ENCODE measurements around the gene HOXC6. TPM values are rescaled to one million over a fixed set of nuclear protein-coding genes. Genes with fewer than 3 reads are reported as not detected.

HOXC6 gene
- total RNA-seq, 2 experiments from 2014 or later, result not detected

DNA sequence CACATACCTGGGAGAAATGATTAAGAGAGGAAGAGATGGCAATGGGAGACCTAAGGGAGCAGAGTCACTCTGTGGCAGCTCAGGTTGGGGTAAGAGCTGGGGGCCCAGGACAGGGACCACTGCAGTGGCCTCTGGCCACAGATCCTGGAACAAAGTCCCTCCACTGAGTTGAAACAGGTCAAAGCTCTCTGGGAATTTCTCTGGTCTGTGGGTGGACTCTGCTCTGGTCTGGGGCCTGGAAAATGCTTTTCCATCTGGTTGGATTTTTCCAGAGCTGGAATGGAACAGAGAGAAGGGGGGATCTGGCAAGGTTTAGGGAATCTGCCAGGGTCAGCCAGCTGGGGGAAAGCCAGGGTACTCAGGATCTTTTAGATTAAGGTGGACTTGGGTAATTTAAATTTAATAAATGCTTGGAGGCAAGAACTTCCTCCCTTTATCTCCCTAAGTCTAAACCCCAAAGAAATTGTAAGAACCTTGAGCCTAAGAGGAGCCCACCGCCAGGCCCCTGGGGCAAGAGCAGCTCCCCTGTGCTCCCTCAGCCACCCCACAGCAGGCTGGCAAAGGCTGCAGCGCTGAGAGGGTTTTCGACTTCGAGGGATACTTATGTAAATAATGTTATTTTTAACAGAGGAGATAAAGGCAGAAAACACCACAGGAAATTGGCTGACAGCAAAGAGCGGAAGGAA lies 39.6 kb upstream of the HOXC6 start:
- ChIA-PET POLR2A (no interaction called here), CTCF (interaction anchor here (0.6 to 1.9 kb wide), 7 partner anchors 17 to 370 kb away, joined by 3 to 9 read pairs (median 3); no protein-coding TSS in a partner anchor)

DNA sequence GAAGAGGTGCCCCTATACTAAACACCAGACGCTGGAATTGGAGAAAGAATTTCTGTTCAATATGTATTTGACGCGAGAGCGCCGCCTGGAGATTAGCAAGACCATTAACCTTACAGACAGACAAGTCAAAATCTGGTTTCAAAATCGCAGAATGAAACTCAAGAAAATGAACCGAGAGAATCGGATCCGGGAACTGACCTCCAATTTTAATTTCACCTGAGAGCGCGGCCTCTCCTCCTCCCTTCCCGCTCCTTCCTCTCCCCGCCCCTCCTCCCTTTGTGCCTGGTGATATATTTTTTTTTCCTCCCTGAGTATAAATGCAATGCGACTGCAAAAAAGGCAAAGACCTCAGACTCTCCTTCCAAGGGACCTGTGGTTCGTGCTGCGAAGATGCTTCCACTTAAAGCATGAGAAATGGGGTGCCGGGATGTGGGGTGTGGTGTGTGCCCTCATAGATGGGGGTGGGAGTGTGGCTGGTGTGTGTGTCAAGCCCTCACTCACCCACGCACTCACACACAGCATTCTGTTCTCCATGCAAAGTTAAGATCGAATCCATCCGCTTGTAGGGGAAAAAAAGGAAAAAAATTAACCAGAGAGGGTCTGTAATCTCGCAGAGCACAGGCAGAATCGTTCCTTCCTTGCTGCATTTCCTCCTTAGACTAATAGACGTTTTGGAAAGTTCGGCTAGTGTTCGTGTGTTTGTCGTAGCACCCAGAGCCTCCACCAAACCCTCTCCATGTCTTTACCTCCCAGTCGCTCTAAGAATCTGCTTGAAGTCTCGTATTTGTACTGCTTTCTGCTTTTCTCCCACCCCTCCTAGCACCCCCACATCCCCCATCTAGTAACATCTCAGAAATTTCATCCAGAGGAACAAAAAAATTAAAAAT lies 38.8 kb upstream of the HOXC6 start:
- POLR2A ChIA-PET, result no interaction called here

DNA sequence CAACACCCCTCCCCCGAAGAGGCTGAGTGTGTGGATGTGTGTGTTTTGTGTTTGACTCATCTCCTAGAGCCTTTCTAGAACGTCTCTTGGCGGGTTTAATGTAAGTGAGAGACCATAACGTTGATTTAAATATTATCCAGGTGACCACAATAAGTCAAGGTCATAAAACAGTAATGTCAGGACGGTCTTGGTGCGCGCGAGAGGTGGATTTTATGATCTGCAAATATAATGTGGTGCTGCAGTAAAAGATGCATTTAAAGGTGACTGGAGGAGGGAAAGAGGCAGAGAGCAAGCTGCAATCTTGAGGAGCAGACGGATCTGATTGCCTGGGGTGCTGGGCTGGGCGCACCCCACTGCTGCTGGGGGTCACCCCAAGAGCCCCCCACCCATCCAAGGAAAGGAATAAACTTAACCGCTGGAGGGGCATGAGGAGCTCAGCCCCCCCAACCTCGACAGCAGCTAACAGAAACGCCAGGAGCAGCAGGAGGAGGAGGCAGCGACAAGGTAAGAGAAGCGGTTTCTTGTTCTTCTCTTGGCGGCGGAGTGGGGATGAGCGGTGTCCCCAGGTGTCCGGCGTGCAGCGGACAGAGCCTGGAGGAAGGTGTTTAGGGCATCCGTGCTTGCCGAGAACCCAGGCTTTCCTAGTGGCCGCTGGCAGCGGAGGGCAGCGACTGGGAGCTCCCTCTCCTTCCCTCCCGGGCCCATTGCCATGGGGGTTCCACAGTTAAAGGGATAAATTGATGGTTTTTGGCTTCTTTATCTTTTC lies 37.7 kb upstream of the HOXC6 start:
- POLR2A ChIA-PET, result no interaction called here
- CTCF ChIA-PET, result interaction anchor here (0.6 to 2.3 kb wide), 3 partner anchors 15 to 244 kb away, joined by 3 to 7 read pairs (median 3); no protein-coding TSS in a partner anchor

More for the DNA sequence above, 38.8 kb upstream of the HOXC6 start:
- CTCF ChIA-PET, result interaction anchor here (0.7 to 2.3 kb wide), 4 partner anchors 16 to 243 kb away, joined by 3 to 9 read pairs (median 5); no protein-coding TSS in a partner anchor

DNA sequence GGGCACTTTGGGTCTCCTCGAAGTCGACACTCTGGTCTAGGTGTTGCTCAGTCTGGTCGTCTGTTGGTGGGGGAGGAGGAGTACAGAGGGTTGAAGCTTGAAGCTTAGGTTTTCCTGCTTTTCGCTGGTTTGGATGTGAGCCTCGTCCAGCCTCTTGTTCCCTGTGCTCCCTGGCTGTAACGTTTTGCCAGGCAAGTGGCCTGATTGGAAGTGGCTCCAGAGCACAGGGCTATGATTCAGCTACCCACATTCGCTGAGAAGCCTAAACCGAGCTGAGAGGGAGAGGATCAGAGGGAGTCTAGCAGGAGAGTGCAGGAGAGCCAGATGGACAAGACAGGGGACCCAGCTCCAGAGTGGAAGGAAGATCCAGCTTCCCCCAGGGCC lies 37.2 kb upstream of the HOXC6 start:
- CTCF ChIA-PET, result interaction anchor here (0.6 to 2.3 kb wide), 6 partner anchors 9 to 244 kb away, joined by 3 to 7 read pairs (median 3); partner anchors contain the start of gene HOXC9
- POLR2A ChIA-PET, result no interaction called here

DNA sequence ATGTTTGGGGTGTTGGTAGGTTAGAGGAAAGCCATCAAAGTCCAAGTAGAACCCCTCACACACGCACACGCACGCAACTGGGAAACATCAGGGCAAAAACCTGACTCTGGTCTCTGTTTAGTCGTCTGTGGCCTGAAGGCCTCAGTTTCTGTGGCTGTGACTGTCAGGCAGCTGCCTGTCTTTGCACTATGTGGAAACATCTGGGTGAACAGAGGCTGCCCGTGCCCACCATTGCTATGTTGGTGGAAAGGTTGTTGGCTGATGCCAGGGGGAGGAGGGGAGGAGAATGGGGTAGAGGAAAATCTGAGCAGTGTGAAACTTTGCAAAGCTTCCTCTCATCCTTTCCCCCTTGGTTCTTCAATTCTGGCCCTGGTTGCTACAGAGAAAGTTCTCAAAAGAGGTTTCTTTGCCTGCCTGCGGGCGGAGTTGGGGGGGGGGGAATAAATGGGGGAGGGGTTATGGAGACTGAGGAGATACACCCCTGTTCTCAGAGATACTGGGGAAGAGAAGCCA lies 35.8 kb upstream of the HOXC6 start:
- ChIA-PET CTCF (interaction anchor here (1.2 kb wide), 1 partner anchor 8 kb away, joined by 3 read pairs; the partner anchor contains the start of gene HOXC9), POLR2A (no interaction called here)

DNA sequence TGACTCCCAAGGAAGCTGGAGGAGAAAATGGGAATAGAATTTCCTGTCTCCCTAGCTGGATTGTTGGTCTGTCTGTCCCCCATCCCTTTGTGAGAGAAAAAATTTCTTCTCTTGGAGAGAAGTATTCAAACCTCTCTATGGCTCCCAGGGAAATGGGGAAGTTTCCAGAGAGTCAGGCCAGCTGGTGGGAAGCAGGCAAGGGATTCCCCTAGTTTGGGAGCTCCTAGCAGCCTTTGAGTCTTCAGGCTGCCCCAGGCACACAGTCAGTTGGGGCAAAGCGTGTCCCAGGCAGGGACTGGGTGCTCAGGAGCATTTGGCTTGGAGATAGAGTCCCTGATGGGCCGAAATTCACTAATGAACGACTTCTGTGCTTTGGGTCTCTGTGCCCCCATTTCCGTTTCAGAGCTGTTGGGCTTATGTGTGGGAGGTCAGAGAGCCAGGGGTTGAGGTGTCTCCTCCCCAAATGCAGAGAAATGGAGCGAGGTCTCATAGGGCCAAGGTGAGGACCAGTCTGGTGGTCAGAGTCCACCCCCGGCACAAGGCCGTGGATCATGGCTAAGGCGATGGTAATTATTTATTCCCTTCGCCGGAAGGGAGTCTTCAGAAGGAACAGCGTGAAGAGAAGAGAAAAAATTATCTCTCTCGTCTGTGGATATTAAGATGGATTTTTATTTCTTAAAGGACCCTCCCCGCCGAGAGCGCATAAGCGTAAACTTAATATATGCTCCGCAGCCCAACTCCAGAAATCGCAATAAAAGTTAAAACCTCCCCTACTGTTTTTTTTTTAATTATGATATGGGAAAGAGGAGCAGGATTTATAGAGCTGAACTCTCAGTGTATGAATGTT lies 34.9 kb upstream of the HOXC6 start:
- POLR2A ChIA-PET, result no interaction called here
- CTCF ChIA-PET, result interaction anchor here (0.8 to 0.9 kb wide), 3 partner anchors 37 to 215 kb away, joined by 3 to 4 read pairs (median 3); partner anchors contain the start of gene HOXC5

DNA sequence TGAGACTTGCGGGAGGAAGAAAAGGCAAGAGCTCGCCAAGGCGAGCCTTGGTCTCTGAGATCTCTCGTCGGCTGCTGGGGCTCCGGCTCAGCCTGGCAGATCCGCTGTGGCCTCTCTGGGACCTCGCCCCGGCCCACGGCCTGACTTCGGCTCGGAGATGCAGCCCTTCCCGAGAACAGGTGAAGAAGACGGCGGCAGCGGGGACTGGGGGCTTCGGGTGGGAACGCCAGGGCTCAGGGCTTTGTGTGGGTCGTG lies 34.3 kb upstream of the HOXC6 start:
- POLR2A ChIA-PET, result no interaction called here

DNA sequence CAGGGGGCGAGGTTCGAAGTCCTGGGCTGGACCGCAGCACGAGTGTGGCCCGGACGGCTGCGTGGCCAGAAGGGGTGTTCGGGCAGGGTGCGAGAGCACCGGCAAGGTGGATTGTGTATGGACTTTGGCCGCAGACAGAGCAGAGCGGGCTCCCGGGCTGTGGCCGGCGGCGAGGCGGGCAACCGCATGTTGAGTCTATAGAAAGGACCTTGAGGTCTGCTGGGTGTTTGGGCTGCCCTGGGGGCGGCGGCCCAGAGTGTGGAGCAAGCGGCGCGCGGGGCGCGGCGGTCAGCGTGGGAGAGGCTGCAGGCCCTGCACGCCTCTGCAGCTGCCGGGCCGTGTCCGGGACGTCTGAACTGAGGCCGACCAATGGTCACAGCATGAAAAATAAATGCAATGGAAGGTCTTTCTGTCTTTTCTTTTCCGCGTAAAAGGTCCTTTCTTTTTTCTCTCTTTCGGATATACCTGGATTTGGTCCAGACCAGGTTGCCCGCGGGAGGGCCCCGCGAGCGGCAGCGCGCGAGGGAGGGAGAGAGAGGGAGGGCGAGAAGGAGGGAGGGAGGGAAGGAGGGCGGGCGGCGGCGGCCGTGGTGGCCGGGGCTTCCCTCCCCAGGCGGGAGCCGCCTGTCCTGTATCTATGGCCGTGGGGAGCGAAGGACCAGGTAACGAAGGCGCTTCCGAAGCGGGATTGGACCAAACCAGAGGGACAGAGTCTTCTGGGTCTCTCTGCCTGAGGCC lies 33.8 kb upstream of the HOXC6 start:
- ChIA-PET CTCF (interaction anchor here (0.8 to 2.6 kb wide), 5 partner anchors 9 to 214 kb away, joined by 3 to 12 read pairs (median 3); partner anchors contain the start of genes HOXC10 and HOXC5), POLR2A (no interaction called here)

More for the DNA sequence above, 34.3 kb upstream of the HOXC6 start:
- CTCF ChIA-PET, result interaction anchor here (0.8 to 0.9 kb wide), 3 partner anchors 38 to 214 kb away, joined by 3 to 4 read pairs (median 3); partner anchors contain the start of gene HOXC5

DNA sequence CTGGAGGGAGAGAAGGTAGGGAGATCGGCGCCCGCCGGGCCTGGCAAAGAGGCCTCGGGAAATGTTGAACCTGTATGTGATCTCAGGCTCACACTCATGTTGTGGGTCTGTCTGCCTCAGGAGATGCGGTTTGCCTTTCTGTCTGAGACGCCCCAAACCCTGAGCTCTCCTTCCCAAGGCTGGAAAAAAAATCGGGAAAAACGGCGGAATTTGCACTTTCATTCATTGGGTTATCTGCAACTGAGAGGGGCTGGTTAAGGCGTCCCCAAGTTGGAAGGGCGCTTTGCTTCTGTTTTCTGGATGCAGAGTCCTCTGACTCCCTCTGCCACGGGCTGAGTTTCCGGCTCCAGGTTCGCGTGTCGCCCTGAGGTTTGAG lies 33.2 kb upstream of the HOXC6 start:
- CTCF ChIA-PET, result interaction anchor here (1.0 to 2.6 kb wide), 2 partner anchors 10 to 213 kb away, joined by 3 to 12 read pairs; partner anchors contain the start of gene HOXC10
- POLR2A ChIA-PET, result no interaction called here

DNA sequence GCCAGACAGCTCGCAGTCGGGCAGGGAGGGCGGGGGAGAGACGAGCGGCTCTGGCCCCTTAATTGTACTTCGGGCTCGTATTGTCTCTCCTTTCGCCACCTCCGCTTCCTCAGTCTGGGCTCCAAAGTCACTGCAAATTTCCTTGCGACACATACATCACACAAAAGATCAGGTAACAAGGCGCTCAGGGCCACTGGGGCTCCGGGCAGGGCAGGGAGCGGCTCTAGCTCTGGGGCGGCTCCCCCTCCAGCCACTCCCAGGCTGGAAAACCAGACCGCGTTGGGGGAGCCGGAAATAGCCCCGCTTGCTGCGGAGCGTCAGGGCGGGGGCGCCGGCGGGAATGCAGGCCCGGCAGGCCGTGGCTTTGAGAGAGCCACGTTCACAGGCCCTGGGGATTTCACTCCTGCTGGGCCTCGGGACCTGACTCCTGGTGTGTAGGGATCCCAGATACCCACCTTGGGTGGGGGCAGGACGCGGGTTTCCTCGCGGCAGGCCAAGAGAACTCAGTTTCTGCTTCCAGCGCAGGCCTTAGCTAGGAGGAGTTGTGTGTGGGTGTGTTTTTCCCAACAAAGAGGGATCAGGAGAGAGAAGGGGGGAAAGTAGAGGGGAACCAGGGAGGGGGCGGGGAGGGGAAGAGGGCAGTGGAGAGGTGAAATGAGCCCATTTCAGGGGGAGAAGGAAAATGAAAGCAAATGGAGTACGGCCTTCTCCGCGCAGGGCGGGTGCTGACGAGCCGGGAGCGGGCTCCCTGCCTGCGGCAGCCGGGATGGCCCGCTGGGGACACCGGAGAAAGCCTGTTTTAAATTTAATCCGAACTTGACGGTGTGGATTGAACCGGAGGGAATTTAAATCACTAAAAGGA lies 32.6 kb upstream of the HOXC6 start:
- ChIA-PET CTCF (interaction anchor here (1.0 to 2.6 kb wide), 3 partner anchors 11 to 212 kb away, joined by 3 to 12 read pairs (median 3); partner anchors contain the start of gene HOXC10), POLR2A (no interaction called here)

DNA sequence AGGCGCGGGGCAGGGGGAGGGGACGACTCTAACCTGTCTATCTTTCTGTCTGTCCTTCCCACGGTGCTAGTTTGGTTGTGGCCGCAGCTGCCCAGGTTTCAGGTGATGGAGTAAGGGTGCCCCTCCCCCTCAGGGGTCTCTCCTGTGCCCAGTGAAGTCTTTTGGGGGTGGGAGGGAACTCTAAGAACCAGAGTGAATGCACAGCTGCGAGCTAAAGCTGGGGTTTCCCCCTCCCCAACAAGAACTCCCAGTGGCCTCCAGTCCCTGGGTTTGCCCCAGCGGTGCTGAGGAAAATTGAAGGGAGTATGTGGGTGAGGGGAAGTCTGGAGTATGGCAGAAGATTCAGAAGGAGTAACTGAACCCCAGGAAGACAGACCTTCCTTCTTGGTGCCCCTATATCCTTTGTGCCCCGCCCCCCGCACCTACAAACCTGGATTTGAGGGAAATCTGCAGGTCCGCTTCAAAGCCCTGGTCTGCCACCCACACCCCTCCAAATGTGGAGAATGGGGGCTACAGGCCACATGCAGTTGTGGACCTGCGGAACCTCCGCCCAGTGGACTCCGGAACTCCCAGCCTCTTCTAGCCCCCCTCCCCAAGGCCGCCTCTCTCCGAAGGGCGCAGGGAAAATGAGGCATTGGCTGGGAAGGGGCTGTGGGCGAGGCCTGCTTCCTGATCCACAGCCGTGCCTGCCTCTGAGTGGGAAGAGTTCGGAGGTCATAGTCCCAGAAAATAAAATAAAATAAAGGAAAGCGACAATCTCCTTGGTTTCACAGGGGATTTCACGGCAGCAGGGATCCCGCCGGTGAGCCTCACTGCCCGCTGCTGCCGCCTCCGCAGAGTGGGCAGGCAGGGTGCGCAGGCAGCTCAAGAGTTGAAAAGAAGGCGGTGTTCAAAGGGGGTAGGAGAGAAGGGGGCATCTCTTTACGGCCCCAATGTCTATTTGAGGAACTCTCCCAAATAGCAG lies 31.7 kb upstream of the HOXC6 start:
- CTCF ChIA-PET, result interaction anchor here (0.9 to 2.6 kb wide), 3 partner anchors 9 to 211 kb away, joined by 3 to 12 read pairs (median 3); no protein-coding TSS in a partner anchor
- POLR2A ChIA-PET, result no interaction called here

DNA sequence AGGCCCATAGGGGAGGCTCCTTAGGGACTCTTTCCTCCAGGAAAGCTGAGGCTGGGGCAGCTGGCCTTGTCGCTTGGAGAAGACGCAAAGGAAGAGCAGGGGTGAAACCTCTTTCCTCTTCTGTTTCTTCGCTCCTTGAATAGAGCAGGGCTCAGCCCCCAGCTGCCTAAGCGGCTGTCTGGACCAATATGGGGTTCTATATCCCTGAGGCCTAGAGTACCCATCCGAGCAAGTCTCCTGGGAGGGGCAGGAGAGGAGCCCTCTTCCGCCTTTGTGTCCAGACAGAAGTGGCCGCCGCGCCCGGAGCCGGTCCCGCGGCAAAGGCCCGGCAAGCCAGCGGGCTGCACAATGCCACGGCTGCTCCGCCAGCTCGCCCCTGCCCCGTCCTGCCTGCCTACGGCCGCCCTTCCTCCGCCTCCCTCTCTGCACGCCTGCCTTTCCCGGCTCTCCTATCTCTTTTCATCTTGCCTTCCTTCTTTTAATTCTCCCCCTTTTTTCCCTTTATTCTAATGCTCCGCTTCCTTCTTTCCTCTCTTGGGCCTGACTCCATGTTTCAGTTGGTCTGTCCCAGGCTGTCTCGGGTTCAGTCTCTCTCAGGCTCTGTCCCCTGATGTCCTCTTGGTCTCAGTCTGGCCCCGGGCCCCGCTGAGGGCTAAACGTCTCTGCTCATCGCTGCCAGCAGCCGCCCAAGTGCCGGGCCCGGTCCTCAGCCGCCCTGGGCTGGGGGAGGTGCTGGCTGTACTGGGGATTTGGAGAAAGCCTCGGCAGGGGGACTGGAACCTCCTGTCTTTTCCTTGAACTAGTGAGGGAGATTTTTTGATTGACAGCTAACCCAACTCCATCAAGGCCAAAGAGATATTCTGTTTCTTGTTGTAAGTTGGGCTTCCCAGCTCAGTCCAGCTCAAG lies 30.8 kb upstream of the HOXC6 start:
- POLR2A ChIA-PET, result no interaction called here
- CTCF ChIA-PET, result interaction anchor here (0.9 to 2.6 kb wide), 4 partner anchors 8 to 210 kb away, joined by 3 to 12 read pairs (median 3); no protein-coding TSS in a partner anchor

DNA sequence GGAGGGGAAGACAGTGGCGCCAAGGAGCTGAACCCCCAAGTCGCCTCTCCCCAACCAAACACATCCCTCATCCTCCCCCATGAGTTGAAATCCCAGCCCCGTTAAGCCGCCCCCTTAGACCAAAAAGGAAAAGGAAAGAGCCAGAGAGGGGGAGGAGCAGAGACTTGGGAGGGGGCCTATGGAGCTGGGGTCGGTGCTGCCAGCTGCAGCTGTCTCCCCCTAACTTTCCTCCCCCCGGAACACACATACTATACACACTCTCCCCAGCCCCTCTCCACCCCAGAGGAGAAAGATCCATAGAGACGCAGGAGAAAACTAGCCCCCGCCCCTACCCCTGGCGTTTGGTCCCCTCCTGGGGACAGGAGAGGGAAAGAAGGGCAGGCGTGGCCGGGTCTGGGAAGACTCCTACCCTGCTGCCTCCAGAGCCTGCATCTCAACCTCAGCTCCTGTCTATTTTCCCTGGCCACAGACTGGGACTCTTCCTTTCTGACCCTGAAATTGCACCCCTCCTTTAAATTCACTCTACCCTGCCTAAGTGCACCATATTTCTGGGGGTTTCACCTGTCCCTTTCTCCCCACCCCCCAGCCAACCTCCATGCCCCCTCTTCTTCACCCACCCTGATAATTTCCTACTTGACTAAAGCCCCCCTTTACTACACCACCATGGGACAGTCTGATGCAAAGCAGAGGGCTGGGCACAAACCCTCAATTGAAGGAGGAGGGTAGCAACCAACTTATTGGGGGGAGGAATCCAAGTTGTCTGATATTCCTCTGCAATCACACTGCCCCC lies 29.9 kb upstream of the HOXC6 start:
- CTCF ChIA-PET, result interaction anchor here (0.9 to 1.2 kb wide), 4 partner anchors 11 to 210 kb away, joined by 3 to 4 read pairs (median 3); partner anchors contain the start of gene HOXC8
- POLR2A ChIA-PET, result interaction anchor here (0.5 kb wide), 1 partner anchor 18 kb away, joined by 8 read pairs; no protein-coding TSS in a partner anchor

DNA sequence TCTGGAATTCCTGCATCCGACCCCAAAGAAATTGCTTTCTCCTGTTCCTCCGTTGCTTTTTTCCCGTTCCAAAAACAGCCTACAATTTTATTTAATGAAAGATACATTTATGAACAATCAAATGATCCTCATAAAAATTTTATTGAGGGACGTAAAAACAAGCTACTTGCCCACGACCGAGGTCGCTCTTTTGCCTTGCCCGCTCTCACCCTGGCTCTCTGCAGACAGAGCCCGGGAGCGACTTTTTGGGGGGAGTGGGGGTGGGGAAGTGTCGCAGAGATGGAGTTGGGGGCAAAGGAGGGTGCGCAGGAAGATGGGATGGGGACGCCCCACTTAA lies 29.4 kb upstream of the HOXC6 start:
- ChIA-PET CTCF (interaction anchor here (0.8 to 1.6 kb wide), 6 partner anchors 10 to 209 kb away, joined by 3 to 7 read pairs (median 3); partner anchors contain the start of genes HOXC10 and HOXC8), POLR2A (no interaction called here)
